Neural progenitor cell (in vitro differentiated cells): ENCODE measurements around the gene FOXO1. TPM values are rescaled to one million over a fixed set of nuclear protein-coding genes. Genes with fewer than 3 reads are reported as not detected.

ENCODE experiments used
- DNase-seq: peaks from one replicate; pipeline ENCODE4 v3.0.0-alpha.2; 2016; ENCODE audit warnings: low spot score
- H2AFZ ChIP-seq: fragments of 200-600 bp; sonication (generic); replicated peaks from 2 replicates; pipeline ENCODE4 v1.6.1; 2016; ENCODE audit warnings: antibody characterized with exemption
- H3F3A ChIP-seq: fragments of 200-600 bp; sonication (generic); 2 replicates; pipeline ENCODE4 v1.6.1; 2016; ENCODE audit warnings: antibody characterized with exemption, low read depth
- H3K27ac ChIP-seq: fragments of 200-600 bp; sonication (generic); 2 replicates; pipeline ENCODE4 v1.5.1; 2016; ENCODE audit warnings: mild to moderate bottlenecking
- H3K27me3 ChIP-seq: fragments of 200-600 bp; sonication (generic); 2 replicates; pipeline ENCODE4 v1.6.1; 2016; ENCODE audit warnings: mild to moderate bottlenecking, moderate library complexity
- H3K36me3 ChIP-seq: fragments of 200-600 bp; sonication (generic); 2 replicates; pipeline ENCODE4 v1.5.1; 2016
- H3K4me1 ChIP-seq: fragments of 200-600 bp; sonication (generic); 2 replicates; pipeline ENCODE4 v1.6.1; 2016; ENCODE audit warnings: mixed run types
- H3K4me2 ChIP-seq: fragments of 200-600 bp; sonication (generic); 2 replicates; pipeline ENCODE4 v1.6.1; 2016
- H3K4me3 ChIP-seq: fragments of 200-600 bp; sonication (generic); 2 replicates; pipeline ENCODE4 v1.5.1; 2016
- H3K79me2 ChIP-seq: fragments of 200-600 bp; sonication (generic); 2 replicates; pipeline ENCODE4 v1.6.1; 2016; ENCODE audit warnings: low read depth
- H3K9ac ChIP-seq: fragments of 200-600 bp; sonication (generic); 2 replicates; pipeline ENCODE4 v1.6.1; 2016
- H3K9me3 ChIP-seq: fragments of 200-600 bp; sonication (generic); 2 replicates; pipeline ENCODE4 v1.5.1; 2016; ENCODE audit warnings: low read depth
- H4K20me1 ChIP-seq: fragments of 200-600 bp; sonication (generic); 2 replicates; pipeline ENCODE4 v1.6.1; 2016; ENCODE audit warnings: low read depth
- H3K27ac Mint-ChIP-seq: 3 replicates; pipeline ENCODE4 v1.8.0; 2021; ENCODE audit warnings: mixed read lengths
- H3K27me3 Mint-ChIP-seq: 2 replicates; pipeline ENCODE4 v1.8.0; 2022; ENCODE audit warnings: low read depth, mild to moderate bottlenecking, inconsistent platforms, moderate library complexity, mixed read lengths; ENCODE audit not compliant: insufficient read depth
- H3K36me3 Mint-ChIP-seq: 3 replicates; pipeline ENCODE4 v1.8.0; 2021; ENCODE audit warnings: mixed read lengths
- H3K4me1 Mint-ChIP-seq: 3 replicates; pipeline ENCODE4 v1.8.0; 2021; ENCODE audit warnings: mixed read lengths
- H3K4me3 Mint-ChIP-seq: 3 replicates; pipeline ENCODE4 v1.8.0; 2021; ENCODE audit warnings: mild to moderate bottlenecking, moderate library complexity, mixed read lengths
- H3K9me3 Mint-ChIP-seq: 3 replicates; pipeline ENCODE4 v1.8.0; 2020; ENCODE audit warnings: mixed read lengths
- CTCF ChIP-seq: fragments of 200-600 bp; sonication (generic); IDR thresholded peaks from 2 replicates; pipeline ENCODE4 v1.5.1; 2017; ENCODE audit warnings: antibody characterized with exemption, mild to moderate bottlenecking
- EZH2 ChIP-seq: fragments of 200-600 bp; sonication (generic); IDR thresholded peaks from 2 replicates; pipeline ENCODE4 v1.6.1; 2017; ENCODE audit warnings: antibody characterized with exemption, mild to moderate bottlenecking, moderate library complexity
- EZH2phosphoT487 ChIP-seq: fragments of 200-600 bp; sonication (generic); IDR thresholded peaks from 2 replicates; pipeline ENCODE4 v1.6.1; 2017; ENCODE audit warnings: antibody characterized with exemption
- total RNA-seq: library from RNA; depleted of rRNA; stranded (reverse); fragments of >200 nt; gene quantifications from 2 replicates; pipeline ENCODE4 v1.2.3, GENCODE V29; 2015; ENCODE audit warnings: low replicate concordance

Gene FOXO1
- total RNA-seq, 1 donor from 2014 or later = 3.7 TPM

- Mint-ChIP-seq H3K4me1 (peaks cover 17% of the 10 kb centered on the region), H3K9me3 (peaks cover 2% of the 10 kb centered on the region), H3K27ac (peak overlapping the region; percentile 52), H3K27me3 (no peaks in the 10 kb centered on the region), H3K36me3 (peaks cover 4% of the 10 kb centered on the region), H3K4me3 (no peak overlapping the region)
- H3K79me2 ChIP-seq = peaks cover 26% of the 10 kb centered on the region
- no peaks in the 10 kb centered on the region for H3F3A ChIP-seq
- H3K4me2 ChIP-seq = no peak overlapping the region
- H3K4me1 ChIP-seq = peaks cover 15% of the 10 kb centered on the region
- no peak overlapping the region for H2AFZ ChIP-seq
- H3K36me3 ChIP-seq = no peaks in the 10 kb centered on the region
- no peaks in the 10 kb centered on the region for H3K27me3 ChIP-seq
- H3K9ac ChIP-seq = no peak overlapping the region
- H4K20me1 ChIP-seq = no peaks in the 10 kb centered on the region
- no peak overlapping the region for H3K4me3 ChIP-seq
- DNase-seq = no peak
- no peak for TF ChIP-seq CTCF
- no peak for TF ChIP-seq EZH2phosphoT487
- no peak for TF ChIP-seq EZH2
- H3K27ac ChIP-seq = no peak overlapping the region
- H3K9me3 ChIP-seq = no peaks in the 10 kb centered on the region
These were observed 39.9 kb downstream of the FOXO1 start for GRCh38 chr13:40626561-40626960.

- no peak for DNase-seq
- Histone ChIP-seq H3K9me3 (no peaks in the 10 kb centered on the region), H3K27me3 (no peaks in the 10 kb centered on the region), H3K4me3 (no peak overlapping the region), H3K4me1 (peaks cover 15% of the 10 kb centered on the region), H3K36me3 (no peaks in the 10 kb centered on the region), H3K27ac (no peak overlapping the region), H3F3A (no peaks in the 10 kb centered on the region), H3K4me2 (no peak overlapping the region), H4K20me1 (no peaks in the 10 kb centered on the region), H2AFZ (no peak overlapping the region), H3K9ac (no peak overlapping the region), H3K79me2 (peaks cover 29% of the 10 kb centered on the region)
- Mint-ChIP-seq H3K27me3 (no peaks in the 10 kb centered on the region), H3K9me3 (peaks cover 5% of the 10 kb centered on the region), H3K4me3 (no peak overlapping the region), H3K27ac (no peak overlapping the region), H3K36me3 (peaks cover 3% of the 10 kb centered on the region), H3K4me1 (peaks cover 17% of the 10 kb centered on the region)
- TF ChIP-seq CTCF = no peak
- no peak for TF ChIP-seq EZH2phosphoT487
These were observed 41.5 kb downstream of the FOXO1 start for GRCh38 chr13:40624986-40625385.

- H3K27me3 Mint-ChIP-seq = no peaks in the 10 kb centered on the region
- H3K4me1 Mint-ChIP-seq = peaks cover 21% of the 10 kb centered on the region
- no peak overlapping the region for H2AFZ ChIP-seq
- no peaks in the 10 kb centered on the region for H3F3A ChIP-seq
- no peak overlapping the region for H3K9ac ChIP-seq
- H3K79me2 ChIP-seq = peaks cover 29% of the 10 kb centered on the region
- no peaks in the 10 kb centered on the region for H3K9me3 ChIP-seq
- TF ChIP-seq CTCF (no peak), EZH2phosphoT487 (no peak), EZH2 (no peak)
- H3K36me3 ChIP-seq = no peaks in the 10 kb centered on the region
- H3K27ac ChIP-seq = no peak overlapping the region
- H3K4me1 ChIP-seq = peaks cover 15% of the 10 kb centered on the region
- DNase-seq = no peak
- H3K4me3 Mint-ChIP-seq = no peak overlapping the region
- H3K4me3 ChIP-seq = no peak overlapping the region
- no peak overlapping the region for H3K4me2 ChIP-seq
- peaks cover 8% of the 10 kb centered on the region for H3K36me3 Mint-ChIP-seq
- H3K27me3 ChIP-seq = no peaks in the 10 kb centered on the region
- peaks cover 9% of the 10 kb centered on the region for H3K9me3 Mint-ChIP-seq
- H4K20me1 ChIP-seq = no peaks in the 10 kb centered on the region
- H3K27ac Mint-ChIP-seq = no peak overlapping the region
These were observed 42.1 kb downstream of the FOXO1 start for GRCh38 chr13:40624383-40624782.

- Mint-ChIP-seq H3K36me3 (peaks cover 10% of the 10 kb centered on the region), H3K4me3 (no peak overlapping the region), H3K27ac (peak overlapping the region; percentile 82), H3K9me3 (peaks cover 13% of the 10 kb centered on the region), H3K27me3 (no peaks in the 10 kb centered on the region), H3K4me1 (peaks cover 21% of the 10 kb centered on the region)
- no peak overlapping the region for H3K9ac ChIP-seq
- peaks cover 29% of the 10 kb centered on the region for H3K79me2 ChIP-seq
- H3K9me3 ChIP-seq = no peaks in the 10 kb centered on the region
- TF ChIP-seq EZH2phosphoT487 = no peak
- TF ChIP-seq EZH2 = no peak
- no peak for TF ChIP-seq CTCF
- no peak overlapping the region for H2AFZ ChIP-seq
- H3K4me3 ChIP-seq = no peak overlapping the region
- H3F3A ChIP-seq = no peaks in the 10 kb centered on the region
- H3K36me3 ChIP-seq = no peaks in the 10 kb centered on the region
- H3K27me3 ChIP-seq = no peaks in the 10 kb centered on the region
- DNase-seq = peak; percentile 59
- peaks cover 15% of the 10 kb centered on the region for H3K4me1 ChIP-seq
- H3K4me2 ChIP-seq = peak overlapping the region; percentile 61
- no peak overlapping the region for H3K27ac ChIP-seq
- no peaks in the 10 kb centered on the region for H4K20me1 ChIP-seq
These were observed 43.7 kb downstream of the FOXO1 start for GRCh38 chr13:40622761-40623160.
